GM21717 (cell line): ENCODE measurements around the gene SLC4A2.

Experiments used
- ATAC-seq: cut with Tn5 transposase; IDR thresholded peaks from one replicate; pipeline ENCODE4 v1.9.1; 2021; ENCODE audit warnings: mild to moderate bottlenecking, moderate library complexity; ENCODE audit not compliant: unreplicated experiment

SLC4A2 gene

DNA sequence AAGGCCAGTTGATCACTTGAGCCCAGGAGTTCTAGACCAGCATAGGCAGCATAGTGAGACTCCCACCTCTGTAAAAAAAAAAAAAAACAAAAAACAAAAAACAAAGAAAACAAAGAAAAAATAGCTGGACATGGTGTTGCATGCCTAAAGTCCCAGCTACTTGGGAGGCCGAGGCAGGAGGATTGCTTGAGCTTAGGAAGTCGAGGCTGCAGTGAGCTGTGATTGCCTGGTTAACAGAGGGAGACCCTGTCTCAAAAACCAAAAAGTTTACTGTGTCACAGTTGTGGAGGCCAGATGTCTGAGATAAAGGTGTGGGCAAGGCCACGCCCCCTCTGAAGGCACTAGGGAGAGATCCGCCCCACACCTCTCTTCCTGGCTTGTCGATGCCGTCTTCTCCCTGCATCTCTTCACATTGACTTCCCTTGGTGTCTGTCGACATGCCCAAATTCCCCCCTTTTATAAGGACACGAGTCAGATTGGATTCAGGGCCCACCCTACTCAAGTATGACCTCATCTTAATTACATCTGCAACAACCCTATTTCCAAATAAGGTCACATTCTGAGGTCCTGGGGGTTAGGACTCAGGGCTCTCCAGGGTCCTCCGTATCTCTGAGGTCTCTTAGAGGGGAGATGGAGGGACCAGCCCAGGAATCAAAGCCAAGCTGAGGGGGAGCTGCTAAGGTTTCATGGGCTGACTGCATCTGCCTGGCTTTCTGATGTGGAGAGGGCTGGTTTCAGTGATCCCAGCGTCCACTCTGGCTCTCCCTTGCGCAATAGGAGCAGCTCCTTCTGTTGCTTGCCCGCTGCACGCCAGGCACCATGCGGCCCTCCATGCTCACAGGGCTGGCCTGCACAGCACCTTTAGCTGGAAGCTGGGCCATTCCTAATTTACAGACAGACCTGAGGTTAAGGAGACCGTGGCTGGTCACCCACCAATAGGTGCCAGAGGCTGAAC is 50.0 kb downstream of the SLC4A2 start:
- ATAC-seq: no peak

DNA sequence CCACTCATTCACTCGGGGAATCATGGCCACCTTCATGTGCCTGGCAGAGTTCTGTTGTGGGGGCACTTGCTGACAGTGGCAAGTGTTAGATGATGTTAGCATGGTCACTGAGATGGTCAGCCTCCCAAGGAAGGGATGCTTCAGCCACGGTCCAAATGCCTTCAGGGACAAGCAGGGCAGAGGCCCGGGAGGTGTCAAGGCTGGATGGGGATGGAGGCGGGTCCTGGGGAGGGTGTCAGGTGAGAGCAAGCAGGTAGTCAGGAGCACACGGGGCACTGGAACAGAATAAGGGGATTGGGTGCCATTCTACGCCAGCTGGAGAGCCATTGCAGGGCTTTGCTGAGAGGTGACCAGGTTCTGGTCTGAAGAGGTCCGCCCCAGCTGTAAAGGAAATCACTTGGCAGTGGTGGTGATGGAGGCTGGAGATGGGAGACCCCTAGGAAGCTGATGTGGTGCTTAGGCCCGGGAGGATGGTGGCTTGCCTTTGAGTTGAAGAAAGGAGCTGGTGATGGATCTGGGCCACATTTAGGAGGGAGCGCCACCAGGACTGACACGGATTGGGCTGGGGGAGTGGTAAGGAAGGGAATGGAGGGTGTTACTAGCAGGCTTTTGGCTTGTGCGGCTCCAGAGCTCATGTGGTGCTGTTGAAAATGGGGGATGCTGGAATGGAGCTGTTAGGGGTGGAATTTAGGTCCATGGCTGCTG is 51.0 kb downstream of the SLC4A2 start:
- ATAC-seq: no peak

DNA sequence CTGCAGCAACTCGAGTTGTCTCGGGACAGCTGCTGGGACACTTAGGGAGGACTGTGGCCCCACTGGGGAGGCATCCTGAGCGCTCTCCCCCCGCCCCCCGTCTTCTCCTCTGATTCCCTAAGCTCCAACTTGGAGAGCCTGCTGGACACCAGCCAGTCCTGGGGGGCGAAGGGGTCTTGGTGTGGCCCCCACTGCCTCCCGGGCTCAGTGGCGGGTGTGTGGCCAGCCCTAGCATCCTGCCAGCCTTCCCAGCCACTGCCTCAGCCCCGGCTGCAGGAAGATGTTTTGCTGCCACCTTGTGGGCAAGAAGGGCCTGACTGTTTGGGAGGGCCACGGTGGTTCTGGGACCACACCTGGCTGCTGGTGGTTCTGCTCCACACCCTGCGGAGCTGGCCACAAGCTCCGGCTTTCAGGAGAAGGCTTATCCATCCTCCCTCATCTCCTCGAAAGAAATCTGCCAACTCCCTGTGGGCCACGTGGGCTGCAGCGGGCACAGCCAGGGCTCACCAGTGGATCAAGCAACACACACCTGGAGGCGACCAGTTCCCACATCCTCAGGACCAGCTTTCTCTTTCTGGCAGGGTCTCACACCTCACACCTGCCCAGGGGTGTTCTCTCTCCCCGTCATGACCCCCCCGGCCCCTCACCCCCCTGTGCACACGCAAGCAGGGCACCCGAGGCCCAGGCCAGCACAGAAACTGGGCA is 51.7 kb downstream of the SLC4A2 start:
- peak; percentile 86 for ATAC-seq

DNA sequence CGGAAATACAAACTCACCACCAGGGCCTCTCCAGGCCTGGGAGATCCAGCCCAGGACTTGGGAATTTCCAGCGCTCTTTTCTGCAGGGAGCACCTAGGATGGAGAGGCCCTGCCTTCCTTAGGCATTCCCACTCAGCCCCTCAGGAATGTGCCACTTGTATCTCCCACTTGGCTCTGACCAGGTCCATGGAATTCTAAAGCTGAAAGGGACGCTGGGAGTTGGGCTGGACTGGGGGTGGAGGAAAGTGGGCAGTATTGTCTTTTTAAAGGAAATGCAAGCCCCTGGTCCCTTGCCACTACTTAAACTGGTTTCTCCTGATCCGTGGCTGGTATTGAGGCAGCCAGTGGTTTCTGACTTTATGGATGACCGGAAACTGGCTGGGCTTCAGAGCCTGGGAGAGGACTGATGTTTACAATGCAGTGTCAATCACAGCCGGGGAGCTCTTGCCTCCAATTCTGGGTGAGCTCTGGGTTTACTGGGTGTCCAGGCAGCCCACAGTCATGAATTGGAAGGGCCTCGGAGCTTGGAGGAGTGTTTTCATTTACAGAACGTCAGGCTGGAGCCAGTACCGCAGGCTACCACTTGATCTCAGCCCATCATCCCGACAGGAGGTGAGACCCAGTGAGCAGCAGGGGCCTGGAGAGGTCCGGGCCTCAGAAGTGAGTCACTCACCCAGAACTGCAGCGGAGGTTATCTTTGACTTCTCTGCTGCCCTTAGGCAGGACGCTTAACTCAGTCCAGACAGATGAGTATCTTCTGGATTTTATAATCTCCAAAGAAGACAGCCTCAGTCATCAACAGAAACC is 54.2 kb downstream of the SLC4A2 start:
- no peak for ATAC-seq

DNA sequence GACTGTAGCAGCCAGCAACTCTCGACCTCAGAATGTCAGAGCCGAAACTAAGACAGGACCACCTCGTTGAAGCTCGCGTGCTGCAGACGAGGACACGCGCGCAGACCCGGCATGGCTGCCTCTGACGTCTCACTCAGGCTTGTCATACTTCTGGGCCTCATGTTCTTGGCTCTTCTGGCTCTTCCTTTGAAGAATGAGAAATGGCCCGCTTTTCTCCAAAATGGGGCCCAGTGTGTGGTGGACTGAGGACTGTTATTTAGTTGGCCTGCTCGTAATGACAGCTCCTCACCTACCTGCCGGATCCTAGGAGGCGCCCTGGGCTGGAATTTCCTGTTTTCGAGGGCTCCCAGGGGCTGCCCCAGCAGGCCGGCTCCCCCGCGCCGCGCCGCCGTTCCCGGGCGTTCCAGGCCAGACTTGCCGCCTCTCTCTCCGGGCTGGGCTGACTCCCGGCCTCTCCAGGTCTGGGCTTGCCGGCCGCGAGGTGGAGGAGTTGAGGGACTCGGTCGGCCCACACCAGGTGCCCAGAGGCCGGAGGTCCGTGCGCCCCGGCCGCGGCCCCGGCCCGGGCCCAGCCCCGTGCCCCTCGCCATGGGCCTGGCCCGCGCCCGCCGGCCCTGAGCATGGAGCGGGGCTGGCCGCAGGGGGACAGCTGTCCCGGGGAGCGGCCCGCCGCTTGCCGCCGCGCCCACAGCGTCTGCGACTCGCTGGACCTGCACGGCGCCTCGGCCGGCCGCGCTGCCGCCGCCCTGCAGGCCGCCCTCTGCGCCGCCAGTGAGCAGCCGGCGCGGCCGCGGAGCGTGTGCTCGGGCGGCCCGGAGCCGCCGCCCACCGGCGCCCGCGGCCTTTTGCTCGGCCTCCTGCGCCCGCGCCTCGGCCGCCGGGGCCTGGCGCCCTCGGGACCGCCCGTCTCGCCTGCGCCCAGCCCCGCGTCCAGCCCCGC is 55.0 kb downstream of the SLC4A2 start:
- no peak for ATAC-seq

DNA sequence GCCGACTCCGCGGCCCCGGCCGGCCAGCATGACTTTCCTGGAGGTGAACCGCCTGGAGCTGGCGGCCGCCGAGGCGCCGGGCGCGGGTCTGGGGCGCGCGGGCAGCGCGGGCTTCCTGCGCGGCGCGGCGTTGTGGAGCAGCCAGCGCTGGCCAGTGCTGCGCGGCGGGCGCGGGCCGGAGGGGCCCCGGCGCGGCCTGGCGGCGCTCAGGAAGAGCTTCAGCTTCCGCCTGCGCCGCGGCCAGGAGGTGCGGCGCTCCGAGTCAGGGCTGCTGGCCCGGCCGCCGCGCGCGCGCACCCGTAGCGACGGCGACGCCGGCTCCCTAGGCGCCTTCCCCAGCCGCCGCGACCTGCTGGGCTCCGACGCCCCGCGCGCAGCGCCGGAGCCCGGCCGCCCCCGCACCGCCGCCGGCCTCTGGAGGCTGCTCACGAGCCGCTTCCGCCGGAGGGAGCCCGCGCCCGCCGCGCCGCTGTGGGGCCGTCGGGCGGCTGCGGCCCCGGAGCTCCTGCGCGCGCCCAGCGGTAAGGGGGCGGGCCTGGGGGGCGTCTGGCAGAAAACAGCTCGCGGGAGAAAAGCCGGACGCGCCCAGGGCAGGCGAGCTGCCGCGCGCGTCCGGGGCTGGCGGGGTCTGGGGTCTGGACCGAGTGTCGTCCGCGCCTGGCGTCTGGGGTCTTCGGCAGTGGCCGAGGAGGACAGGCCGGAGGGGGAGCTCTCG is 55.9 kb downstream of the SLC4A2 start:
- ATAC-seq: no peak

DNA sequence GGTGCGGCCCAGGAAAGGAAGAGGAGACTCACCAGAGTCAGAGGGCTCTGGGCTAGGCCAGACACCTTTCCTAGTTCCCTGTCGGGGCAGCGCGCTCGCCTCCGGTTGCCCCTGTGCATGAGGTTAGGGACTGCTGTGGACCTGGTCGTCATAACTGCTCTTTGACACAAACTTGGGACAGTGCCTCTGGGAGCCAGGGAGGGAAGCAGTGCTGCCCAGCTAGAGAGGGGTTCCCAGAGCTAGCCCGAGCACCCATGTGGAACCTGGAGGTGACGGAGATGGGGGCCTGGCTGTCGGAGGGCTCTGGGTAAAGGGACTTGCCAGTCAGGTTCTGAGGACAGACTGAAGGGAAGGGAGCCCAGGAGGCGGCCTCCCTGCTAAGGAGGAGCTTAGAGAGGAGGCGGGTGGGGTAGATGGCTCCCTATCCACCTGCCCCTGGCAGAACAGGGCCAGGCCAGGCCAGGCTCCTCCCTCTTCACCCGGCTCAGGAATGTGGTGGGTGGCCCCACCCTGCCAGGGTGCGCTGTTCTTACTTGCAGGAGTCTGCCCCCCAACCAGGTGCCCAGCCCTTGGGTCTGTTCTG is 56.5 kb downstream of the SLC4A2 start:
- no peak for ATAC-seq

DNA sequence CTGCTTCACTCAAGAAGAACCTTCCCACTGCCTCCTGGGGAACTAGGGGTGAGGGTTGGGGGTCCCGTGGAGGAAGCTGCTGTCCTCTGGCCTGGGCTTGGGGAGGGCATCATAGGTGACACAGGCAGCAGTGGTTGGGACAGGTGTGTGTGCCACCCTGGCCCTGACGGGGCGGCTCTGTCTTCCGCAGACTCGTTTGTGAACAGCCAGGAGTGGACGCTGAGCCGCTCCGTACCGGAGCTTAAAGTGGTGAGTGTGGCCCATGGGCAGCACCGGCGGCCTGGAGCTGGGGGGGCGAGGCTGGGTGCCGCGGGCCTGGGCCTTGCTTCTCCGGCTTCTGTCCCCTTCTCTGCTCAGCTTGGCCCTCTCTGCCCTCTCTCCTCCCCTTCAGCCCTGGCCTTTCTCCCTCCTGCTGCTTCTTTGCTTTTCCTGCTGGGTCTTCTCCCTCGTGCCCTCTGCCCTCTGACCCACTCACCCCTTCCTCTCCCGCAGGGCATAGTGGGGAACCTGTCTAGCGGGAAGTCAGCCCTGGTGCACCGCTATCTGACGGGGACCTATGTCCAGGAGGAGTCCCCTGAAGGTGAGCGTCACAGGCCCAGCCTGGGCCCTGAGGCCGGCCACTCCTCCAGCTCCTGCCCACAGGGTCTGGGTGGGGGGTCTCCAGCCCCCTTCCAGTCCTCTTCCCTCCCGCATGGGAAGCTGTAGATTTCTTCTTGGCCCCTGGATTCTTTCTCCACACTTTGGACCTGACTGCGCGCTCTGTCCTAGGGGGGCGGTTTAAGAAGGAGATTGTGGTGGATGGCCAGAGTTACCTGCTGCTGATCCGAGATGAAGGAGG is 57.4 kb downstream of the SLC4A2 start:
- ATAC-seq: no peak

DNA sequence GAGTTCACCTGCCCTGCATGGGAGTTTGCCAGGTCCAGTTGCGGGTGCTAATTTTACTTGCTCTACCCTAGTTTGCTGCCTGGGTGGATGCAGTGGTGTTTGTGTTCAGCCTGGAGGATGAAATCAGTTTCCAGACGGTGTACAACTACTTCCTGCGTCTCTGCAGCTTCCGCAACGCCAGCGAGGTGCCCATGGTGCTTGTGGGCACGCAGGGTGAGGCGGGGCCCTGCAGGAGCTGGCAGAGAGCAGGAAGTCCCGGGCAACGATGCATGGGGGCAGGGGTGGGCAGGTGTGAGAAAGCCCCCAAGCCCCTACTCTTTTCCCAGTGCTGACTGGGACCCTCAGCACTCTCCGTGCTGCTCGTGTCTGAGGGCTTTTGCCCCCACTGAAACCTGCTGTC is 58.2 kb downstream of the SLC4A2 start:
- ATAC-seq: no peak

DNA sequence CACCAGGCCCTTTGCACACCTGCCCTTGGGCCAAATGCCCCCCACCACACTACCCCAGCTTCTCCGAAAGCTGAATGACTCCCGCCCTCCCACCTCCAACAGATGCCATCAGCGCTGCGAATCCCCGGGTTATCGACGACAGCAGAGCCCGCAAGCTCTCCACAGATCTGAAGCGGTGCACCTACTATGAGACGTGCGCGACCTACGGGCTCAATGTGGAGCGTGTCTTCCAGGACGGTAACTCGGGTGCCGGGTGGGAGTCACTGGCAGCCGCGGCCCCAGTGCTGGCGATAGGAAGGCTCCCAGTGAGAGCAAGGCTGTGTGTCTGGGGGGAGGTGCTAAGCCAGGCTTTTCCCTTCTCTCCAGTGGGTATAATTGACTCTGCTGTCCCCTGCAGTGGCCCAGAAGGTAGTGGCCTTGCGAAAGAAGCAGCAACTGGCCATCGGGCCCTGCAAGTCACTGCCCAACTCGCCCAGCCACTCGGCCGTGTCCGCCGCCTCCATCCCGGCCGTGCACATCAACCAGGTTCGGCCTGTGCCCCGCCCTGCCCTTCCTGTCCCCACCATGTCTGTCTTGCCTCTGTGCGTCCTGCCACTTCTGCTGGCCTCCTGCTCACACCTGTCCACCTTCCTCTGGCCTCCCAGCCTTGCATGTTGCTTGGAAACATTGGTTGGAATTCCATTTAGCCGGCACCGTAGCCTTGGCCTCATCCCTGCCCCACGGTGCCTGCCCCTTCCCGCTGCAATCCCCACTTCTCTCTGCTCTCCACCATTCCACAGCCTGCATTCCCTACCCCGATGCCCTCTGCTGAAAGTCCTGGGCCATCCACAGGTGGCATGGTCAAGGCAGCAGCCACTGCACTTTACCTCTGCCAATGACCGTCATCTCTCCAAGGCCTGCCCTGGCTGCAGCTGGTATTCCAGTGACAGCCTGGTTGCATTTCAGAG is 59.0 kb downstream of the SLC4A2 start:
- ATAC-seq: no peak

DNA sequence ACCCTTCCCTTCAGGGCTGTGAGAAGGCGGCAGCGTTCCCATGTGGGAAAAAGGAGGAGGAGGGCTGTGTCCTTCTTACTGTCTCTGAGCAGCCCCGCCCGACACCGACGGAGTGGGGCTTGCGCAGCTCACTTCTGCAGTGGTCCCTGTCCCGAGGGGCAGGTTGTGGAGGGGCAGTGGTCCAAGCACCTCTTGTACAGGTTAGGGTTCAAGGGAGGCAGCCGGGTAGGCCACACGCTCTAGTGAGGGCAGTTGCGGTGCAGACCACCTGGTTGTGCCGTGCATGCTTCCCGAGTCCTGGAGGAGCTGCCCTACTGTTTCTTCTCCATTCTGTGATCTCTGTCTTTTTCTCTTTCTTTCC is 59.6 kb downstream of the SLC4A2 start:
- no peak for ATAC-seq

DNA sequence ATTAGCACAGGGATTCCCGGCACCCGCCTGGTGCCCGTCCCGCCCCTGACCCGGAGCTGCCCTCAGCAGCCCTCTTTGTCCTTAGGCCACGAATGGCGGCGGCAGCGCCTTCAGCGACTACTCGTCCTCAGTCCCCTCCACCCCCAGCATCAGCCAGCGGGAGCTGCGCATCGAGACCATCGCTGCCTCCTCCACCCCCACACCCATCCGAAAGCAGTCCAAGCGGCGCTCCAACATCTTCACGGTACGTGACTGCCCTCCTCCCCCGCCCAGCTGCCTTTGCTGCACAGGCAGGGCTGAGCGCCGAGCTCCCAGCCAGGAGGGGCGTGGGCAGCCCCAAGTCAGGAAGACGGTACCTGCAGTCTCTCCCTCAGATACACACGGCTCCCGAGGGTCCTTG is 60.5 kb downstream of the SLC4A2 start:
- no peak for ATAC-seq

DNA sequence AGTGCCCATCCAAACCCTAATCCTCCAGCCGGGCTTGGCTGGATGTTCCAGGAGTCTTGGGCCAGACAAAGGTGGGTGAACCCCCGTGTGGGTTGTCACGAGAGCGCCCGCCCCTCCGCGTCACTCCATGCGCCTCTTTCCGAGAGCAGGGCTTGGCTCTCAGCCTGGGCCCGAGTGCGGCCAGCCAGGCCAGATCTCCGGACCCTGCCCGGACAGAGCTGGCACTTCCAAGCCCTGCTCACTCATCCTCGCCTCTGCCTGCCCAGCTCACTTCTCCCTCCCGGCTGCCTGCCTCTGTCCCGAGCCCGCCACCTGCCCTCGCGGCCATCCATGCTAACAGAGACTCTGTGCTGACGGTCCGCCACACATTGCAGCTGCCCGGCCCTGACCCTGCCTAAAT is 61.5 kb downstream of the SLC4A2 start:
- no peak for ATAC-seq

DNA sequence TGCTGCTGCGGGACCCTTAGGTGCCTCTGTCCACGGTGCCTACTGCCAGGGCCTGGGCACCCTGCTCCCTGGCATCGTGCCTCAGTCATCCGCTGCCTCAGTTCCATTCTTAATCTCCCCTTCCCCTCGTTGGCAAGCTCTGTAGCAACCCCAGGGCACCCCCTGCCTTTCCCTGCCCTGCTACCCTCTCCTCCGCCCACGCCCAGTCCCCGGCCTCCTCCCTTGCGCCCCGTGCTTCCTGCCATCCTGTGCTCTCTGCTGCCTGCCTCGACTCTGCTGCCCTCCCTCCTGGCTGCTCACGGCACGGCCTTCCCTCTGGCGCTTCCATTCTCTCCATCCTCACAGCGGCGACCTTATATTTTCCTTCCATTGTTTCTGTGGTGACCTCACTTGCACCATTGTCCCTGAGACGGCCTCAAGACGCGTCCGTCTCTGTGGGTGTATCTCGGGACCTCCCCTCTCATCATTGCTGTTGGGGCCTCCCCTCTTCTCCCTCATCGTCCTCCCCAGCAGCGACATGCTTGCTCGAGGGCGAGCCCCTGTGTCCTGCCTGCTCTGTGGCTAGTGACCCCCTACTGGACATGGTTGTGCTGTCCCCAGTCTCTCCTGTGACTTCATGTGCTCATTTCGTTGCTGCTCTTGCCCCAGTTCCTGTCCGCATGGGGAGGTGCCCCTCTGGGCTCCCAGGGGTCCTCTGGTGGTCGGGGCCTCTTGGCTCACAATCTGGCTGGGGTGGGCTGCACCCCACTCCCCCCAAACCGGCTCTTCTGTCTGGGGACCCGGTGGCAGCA is 62.2 kb downstream of the SLC4A2 start:
- ATAC-seq: no peak

DNA sequence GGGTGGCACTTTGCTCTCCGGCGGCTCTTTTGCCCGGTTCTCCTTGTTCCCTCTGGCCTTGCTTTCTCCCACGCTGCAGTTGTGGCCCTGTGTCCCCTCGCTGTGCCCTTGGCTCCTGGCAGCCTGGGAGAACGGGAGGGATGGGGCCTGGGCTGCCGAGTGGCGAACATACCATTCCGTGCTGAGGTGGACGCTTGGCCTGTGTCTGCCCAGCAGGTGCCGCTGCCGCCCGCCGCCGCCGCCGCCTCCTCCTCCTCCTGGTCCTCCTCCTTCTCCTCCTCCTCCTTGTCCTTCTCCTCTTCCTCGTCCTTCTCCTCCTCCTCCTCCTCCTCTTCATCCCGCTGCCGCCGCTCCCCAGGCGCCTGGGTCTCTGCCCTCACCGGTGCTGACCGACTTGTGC is 62.9 kb downstream of the SLC4A2 start:
- ATAC-seq: no peak

DNA sequence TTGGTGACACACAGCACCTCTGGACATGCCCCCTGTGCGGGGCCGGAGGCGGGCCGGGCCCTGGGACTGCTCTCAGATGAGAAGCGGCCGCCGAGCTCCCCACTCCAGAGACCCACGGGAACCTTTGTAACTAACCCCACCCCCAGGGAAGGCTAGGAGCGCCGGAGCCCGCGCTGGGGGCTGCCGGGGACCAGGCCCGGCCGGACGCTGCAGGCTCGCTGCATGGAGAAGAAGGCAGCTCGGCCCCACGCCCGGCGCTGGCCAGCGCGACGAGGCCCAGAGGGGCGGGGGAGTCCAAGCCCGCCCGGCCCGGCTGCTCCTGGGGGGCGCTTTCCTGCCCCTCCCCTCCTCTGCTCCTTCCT is 63.4 kb downstream of the SLC4A2 start:
- ATAC-seq: no peak
